GM21381 (cell line): ENCODE measurements around the gene R3HCC1L.

Source experiments
- ATAC-seq: cut with Tn5 transposase; IDR thresholded peaks from one replicate; pipeline ENCODE4 v1.9.1; 2021; ENCODE audit warnings: mild to moderate bottlenecking, moderate library complexity; ENCODE audit not compliant: unreplicated experiment

Gene R3HCC1L

GRCh38 chr10:98257961-98258360 is 123.5 kb downstream of the R3HCC1L start:
- ATAC-seq: no peak

GRCh38 chr10:98258683-98259454 is 124.4 kb downstream of the R3HCC1L start:
- no peak for ATAC-seq

GRCh38 chr10:98259606-98260315 is 125.3 kb downstream of the R3HCC1L start:
- no peak for ATAC-seq

- ATAC-seq: no peak
Observed at GRCh38 chr10:98260350-98260749, 125.9 kb downstream of the R3HCC1L start.

DNA sequence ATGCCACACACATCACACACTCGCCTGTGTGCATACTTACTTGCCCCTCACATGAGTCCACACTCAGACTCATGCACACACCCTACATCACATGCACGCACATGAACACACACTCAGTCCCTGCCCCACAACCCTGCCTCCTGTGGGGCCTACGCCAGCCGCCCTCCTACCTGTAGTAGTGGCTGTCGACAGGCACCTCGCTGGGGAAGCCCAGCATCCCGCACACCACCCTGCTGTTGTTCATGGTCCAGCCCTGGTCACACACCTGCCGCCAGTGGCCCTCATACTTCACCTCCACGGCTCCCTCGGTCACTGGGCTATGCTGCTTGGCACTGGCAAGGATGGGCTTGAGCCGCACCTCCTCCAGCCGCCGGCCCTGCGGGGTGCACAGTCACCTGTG is 126.3 kb downstream of the R3HCC1L start:
- no peak for ATAC-seq

- no peak for ATAC-seq
Observed at GRCh38 chr10:98261436-98262277, 127.2 kb downstream of the R3HCC1L start.

DNA sequence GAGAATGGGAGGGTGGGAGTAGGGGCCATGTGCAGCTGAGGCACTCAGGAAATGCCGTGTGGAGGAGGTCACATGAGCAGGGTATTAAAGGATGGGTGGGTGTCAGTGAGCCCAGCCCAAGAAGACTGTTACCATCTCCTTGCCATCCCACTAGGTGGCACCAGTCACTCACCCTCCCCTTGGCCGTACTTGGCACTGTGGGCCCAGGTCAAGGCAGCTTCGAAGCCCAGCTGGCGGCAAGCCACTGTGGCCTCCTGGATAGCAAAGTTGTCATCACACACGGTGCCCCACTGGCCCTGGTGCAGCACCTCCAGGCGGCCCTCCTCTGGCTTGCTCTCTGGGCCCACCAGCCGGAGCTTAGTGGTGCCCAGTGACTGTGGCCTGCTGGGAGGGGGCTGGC is 128.1 kb downstream of the R3HCC1L start:
- ATAC-seq: no peak

GRCh38 chr10:98263088-98263487 is 128.6 kb downstream of the R3HCC1L start:
- no peak for ATAC-seq

DNA sequence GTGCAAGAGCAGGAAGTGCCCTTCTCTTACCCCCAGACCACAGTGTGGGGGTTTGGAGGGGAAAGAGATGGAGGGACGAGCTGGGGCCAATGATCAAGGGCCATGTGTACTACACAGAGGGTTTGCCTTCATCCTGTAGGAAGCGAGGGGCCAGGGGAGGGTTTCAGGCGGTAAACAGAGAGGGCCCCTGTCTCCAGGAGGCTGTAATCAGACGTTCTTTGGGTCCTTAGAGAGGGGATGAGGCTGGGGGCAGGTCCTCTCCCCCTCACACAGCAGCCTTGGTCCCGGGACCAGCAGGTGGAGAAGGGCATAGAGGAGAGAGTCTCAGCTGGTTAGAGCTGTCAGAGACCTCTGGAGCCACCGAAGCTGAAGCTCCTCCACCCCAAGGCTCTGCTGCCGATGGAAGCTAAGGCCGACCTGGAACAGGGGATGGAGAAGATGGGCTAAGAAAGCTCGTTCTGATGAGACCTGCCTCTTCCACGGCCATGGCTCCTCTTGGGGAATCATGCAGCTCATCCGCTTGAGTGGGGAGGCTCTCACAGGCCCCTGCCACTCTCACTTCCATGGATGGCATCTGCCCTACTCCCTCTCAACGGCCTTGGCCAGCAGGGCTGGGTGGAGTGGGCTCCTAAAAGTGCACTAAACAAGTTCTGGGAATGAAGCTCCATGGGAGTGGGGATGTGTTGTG is 130.1 kb downstream of the R3HCC1L start:
- no peak for ATAC-seq

DNA sequence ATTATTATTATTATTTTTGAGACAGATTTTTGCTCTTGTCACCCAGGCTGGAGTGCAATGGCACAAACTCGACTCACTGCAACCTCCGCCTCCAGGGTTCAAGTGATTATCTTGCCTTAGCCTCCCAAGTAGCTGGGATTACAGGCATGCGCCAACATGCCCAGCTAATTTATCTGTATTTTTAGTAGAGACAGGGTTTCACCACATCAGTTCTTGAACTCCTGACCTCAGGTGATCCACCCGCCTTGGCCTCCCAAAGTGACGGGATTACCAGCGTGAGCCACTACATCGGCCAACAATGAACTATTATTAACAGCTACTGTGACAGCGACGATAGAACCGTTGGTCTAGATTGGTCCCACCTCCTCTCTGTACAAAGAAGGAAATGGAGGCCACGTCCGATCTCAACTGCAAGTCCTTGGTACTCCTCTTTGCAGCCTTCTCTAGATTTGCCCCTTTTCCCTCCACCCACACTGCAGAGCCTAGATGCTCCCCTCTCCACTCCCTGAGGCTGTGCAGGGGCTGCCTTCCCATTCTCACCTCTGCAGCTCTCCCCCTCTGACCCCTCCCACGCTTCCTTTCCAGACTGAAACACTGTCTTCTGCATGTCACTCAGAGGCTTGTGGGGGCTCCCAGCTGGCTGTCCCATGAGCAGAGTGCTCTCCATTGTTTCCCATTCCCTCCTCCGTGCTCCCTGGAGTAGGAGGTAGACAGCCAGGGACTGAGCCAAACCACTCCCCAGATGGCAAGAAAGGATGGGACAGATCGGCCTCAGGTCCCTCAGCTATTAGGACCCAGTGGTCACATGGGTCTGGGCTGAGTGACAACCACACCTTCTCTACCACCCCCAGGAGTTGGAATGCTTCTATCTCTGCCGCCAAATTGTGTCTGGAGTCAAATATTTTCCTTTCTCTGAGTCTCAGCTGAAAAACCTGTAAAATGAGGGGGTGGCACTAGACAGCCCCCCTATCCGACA is 131.2 kb downstream of the R3HCC1L start:
- ATAC-seq: no peak

DNA sequence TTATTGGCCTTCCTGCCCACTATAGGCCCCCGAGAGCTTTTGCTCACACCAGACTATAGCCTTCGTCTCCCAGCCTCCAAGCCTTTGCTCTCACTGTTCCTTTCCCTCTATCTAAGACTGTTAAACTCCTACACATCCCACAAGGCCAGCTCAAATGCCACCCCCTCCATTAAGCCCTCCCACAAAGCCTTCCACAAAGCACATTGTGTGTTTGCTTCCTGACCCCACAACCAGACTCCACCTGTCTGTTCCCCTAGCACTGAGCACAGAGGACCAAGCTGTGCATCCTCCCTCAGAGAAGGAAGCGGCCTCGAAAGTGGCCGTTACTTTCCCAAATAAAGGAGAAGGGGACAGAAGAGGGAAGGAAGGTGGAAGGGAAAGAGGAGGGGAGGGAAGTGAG is 132.2 kb downstream of the R3HCC1L start:
- ATAC-seq: no peak

- ATAC-seq: no peak
Observed at GRCh38 chr10:98267069-98267893, 132.8 kb downstream of the R3HCC1L start.

DNA sequence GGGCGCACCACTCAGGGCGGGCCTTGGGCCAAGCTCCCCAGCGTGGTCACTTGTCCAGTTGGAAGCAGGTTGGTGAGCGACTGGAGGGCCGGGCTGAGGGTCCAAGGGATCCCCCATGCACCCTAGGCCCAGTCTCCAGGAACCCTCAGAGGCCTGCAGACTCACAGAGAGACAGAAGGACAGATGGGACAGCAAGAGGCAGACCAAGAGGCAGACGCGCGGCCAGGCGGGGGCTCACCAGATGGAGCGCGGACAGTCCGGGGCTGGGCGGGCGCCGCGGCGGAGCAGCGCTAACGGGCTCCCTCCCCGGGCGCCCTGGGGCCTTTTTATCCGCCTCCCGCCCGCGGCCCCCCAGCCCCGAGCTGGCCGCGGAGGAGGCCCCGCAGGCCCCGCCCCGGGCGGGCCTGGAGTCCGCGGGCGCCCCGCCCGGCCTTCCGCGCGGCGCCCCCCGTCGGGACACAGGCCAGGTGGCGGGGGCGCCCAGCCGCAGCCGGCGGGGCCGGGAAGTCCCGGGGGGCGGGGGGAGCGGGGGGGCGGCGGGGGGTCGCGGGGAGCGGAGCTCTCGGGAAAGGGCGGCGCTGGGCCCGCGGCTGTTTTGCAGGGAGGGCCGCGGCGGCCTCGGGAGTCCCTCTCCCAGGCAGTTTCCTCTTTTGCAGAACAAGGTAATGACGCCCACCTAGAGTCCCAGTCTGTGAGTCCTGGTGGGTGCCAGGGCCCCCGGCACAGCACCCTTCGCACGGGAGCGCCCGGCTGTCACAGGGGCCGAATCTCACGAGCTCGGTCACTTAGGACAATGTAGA is 133.6 kb downstream of the R3HCC1L start, which contains the start of gene LOXL4:
LOXL4 (minus strand) TSS at position 301 of the 800 bp plus-strand sequence. CDS start 5,175 bp downstream, outside the sequence.
- no peak for ATAC-seq

DNA sequence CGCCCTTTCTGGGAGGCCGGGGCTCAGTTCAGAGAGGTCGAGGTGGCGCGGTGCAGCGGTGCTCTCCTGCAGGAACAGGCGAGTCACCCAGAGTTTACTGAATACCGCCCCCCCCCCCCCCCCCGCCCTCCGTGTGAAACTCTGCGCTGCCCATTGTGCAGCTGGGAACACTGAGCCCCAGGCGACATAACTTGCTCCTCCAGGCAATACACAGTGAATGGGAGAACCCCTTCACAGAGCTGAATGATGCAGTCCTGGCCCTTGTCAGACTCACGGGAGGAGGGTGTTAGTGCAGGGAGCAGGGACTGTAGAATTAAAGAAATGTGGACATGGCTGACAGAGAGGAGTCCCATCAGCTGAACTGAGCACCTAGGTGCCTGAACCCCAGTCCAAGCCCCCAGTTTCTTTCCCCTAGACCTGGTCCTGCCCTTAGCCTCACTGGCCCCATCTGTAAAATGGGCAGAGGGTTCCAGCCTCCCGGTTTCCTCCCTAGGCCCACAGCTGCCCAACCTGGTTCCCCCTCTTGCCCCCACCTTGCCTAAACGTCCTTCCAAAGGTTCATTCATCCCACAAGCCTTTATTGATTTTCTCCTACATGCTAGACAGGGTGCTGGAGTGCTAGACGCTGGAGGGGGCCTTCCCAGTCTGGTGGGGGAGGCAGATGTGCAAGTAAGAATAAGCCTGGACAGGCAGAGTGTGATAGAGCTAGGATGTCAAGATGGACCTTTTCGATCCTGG is 134.4 kb downstream of the R3HCC1L start:
- no peak for ATAC-seq

- ATAC-seq: no peak
Observed at GRCh38 chr10:98269435-98269912, 135.0 kb downstream of the R3HCC1L start.

- ATAC-seq: no peak
Observed at GRCh38 chr10:98270073-98270740, 135.8 kb downstream of the R3HCC1L start.

DNA sequence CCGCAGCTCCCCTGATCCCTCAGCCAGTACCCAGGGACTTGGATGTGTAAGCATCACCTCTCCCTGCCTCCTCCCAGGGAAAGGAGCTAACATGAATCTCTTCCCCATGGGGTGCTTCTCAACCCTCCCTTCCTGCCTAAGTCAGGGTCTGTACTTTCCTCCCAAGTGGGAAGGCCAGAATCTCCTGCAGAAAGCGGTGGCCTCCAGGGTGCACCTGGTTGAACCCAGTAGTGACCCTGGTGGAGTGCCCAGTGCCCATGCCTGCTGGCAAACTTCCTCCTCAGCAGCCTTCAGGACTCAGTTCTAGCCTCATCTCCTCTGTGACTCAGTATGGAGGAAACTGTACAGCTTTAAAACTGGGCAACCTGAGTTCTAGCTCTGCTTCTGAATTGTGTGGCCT is 136.3 kb downstream of the R3HCC1L start:
- no peak for ATAC-seq
